A673 (cell line): ENCODE data around the gene TPI1. TPM values are rescaled to one million over a fixed set of nuclear protein-coding genes. Genes with fewer than 3 reads are reported as not detected.

Experiments used
- BruUV-seq: library from RNA; stranded (reverse); fragments of 400-500 nt; replicated peaks from 2 replicates; lab custom pipeline; 2021; lab: Mats Ljungman, UMichigan
- CTCF ChIA-PET: fragments of 300-600 bp; sonication (Branson Sonifier 250); formaldehyde crosslinking; loops from one replicate; lab custom pipeline; 2022; ENCODE audit warnings: antibody characterized with exemption; lab: Charles Lee
- POLR2A ChIA-PET: fragments of 300-600 bp; sonication (Branson Sonifier 250); formaldehyde crosslinking; loops from one replicate; lab custom pipeline; 2022; ENCODE audit warnings: antibody characterized with exemption; ENCODE audit not compliant: low non-redundant PET; lab: Charles Lee
- DNase-seq: peaks from one replicate; pipeline ENCODE4 v3.0.0-alpha.2; 2015; ENCODE audit warnings: low spot score
- H3K27ac ChIP-seq: fragments of 200-600 bp; sonication (generic); 2 replicates; pipeline ENCODE4 v1.5.1; 2016; ENCODE audit warnings: mixed run types, low read depth, mild to moderate bottlenecking, mixed read lengths, antibody characterized with exemption, low read length; ENCODE audit not compliant: poor library complexity, severe bottlenecking
- H3K27me3 ChIP-seq: fragments of 200-600 bp; sonication (generic); replicated peaks from 2 replicates; pipeline ENCODE4 v1.6.1; 2017; ENCODE audit warnings: mixed run types, low read depth, mild to moderate bottlenecking, mixed read lengths, antibody characterized with exemption, low read length; ENCODE audit not compliant: insufficient read depth, poor library complexity
- H3K36me3 ChIP-seq: fragments of 200-600 bp; sonication (generic); 2 replicates; pipeline ENCODE4 v1.6.1; 2016; ENCODE audit warnings: mixed run types, mild to moderate bottlenecking, mixed read lengths, antibody characterized with exemption, low read length; ENCODE audit not compliant: insufficient read depth, poor library complexity, severe bottlenecking
- H3K4me1 ChIP-seq: fragments of 200-600 bp; sonication (generic); 2 replicates; pipeline ENCODE4 v1.6.1; 2017; ENCODE audit warnings: mixed run types, mild to moderate bottlenecking, mixed read lengths, antibody characterized with exemption, low read length; ENCODE audit not compliant: insufficient read depth, poor library complexity, severe bottlenecking
- H3K4me3 ChIP-seq: fragments of 200-600 bp; sonication (generic); 2 replicates; pipeline ENCODE4 v1.5.1; 2016; ENCODE audit warnings: low read depth, mixed run types, mild to moderate bottlenecking, mixed read lengths, low read length; ENCODE audit not compliant: poor library complexity, severe bottlenecking
- H3K9me3 ChIP-seq: fragments of 200-600 bp; sonication (generic); 2 replicates; pipeline ENCODE4 v1.6.1; 2016; ENCODE audit warnings: mixed run types, low read depth, mild to moderate bottlenecking, mixed read lengths, antibody characterized with exemption, low read length; ENCODE audit not compliant: poor library complexity, severe bottlenecking
- CTCF ChIP-seq: fragments of 300-800, 200-600 bp; sonication (generic); conservative IDR thresholded peaks from 2 replicates; pipeline ENCODE4 v1.5.1; 2017; ENCODE audit warnings: low read depth, mild to moderate bottlenecking, antibody characterized with exemption, low read length, moderate library complexity, mixed read lengths
- EZH2 ChIP-seq: fragments of 200-600 bp; sonication (generic); IDR thresholded peaks from 2 replicates; pipeline ENCODE4 v1.6.1; 2017; ENCODE audit warnings: borderline replicate concordance, low read depth, mild to moderate bottlenecking, mixed read lengths, antibody characterized with exemption, low read length; ENCODE audit not compliant: poor library complexity, severe bottlenecking
- intact Hi-C: fragments of 100-400 bp; cut with micrococcal nuclease; formaldehyde crosslinking; loops from one replicate; pipeline ENCODE4 v1.10.0; 2022; ENCODE audit not compliant: unreplicated experiment
- total RNA-seq: library from RNA; stranded (reverse); gene quantifications from 2 replicates; pipeline ENCODE4 v1.2.3, GENCODE V29; 2021

TPI1 gene
- total RNA-seq, 1 experiment from 2014 or later, result 1,277 TPM

- intact Hi-C loops, result no loop called here
- Histone ChIP-seq H3K27ac (no peak overlapping the region), H3K4me1 (peaks cover 5% of the 10 kb centered on the region), H3K27me3 (no peaks in the 10 kb centered on the region), H3K4me3 (no peak overlapping the region), H3K9me3 (no peaks in the 10 kb centered on the region), H3K36me3 (peaks cover 45% of the 10 kb centered on the region)
- POLR2A ChIA-PET, result interaction anchor here (0.6 kb wide), 1 partner anchor 35 kb away, joined by 3 read pairs; no protein-coding TSS in a partner anchor
- TF ChIP-seq EZH2 (no peak), CTCF (no peak)
- BruUV-seq, result no TSS peak
- CTCF ChIA-PET, result no interaction called here
- no peak for DNase-seq
Measured at GRCh38 chr12:6832125-6832524, 35.2 kb upstream of the TPI1 start.

- no peaks in the 10 kb centered on the region for H3K4me1 ChIP-seq
- no peaks in the 10 kb centered on the region for H3K9me3 ChIP-seq
- H3K27ac ChIP-seq, result no peak overlapping the region
- intact Hi-C loops, result no loop called here
- H3K36me3 ChIP-seq, result peaks cover 57% of the 10 kb centered on the region
- ChIA-PET CTCF (no interaction called here), POLR2A (interaction anchor here (0.6 kb wide), 1 partner anchor 73 kb away, joined by 3 read pairs; no protein-coding TSS in a partner anchor)
- no peak overlapping the region for H3K4me3 ChIP-seq
- no peak for DNase-seq
- BruUV-seq, result no TSS peak
- H3K27me3 ChIP-seq, result no peaks in the 10 kb centered on the region
- TF ChIP-seq CTCF (no peak), EZH2 (no peak)
Measured at GRCh38 chr12:6833189-6833890, 34.0 kb upstream of the TPI1 start.

GRCh38 chr12:6834254-6834653, 33.1 kb upstream of the TPI1 start:
- Histone ChIP-seq H3K27ac (no peak overlapping the region), H3K9me3 (no peaks in the 10 kb centered on the region), H3K27me3 (no peaks in the 10 kb centered on the region), H3K4me1 (no peaks in the 10 kb centered on the region), H3K4me3 (no peak overlapping the region), H3K36me3 (peaks cover 63% of the 10 kb centered on the region)
- intact Hi-C loops, result no loop called here
- ChIA-PET CTCF (interaction anchor here (0.5 to 1.4 kb wide), 3 partner anchors 21 to 276 kb away, joined by 3 to 8 read pairs (median 5); partner anchors contain the start of gene SPSB2), POLR2A (interaction anchor here (1.0 kb wide), 1 partner anchor 9 kb away, joined by 3 read pairs; no protein-coding TSS in a partner anchor)
- no peak for TF ChIP-seq CTCF
- TF ChIP-seq EZH2, result no peak
- no TSS peak for BruUV-seq
- no peak for DNase-seq
